A549 (cell line): ENCODE results near the gene KRT7.

Experiments
- CBX8 ChIP-seq: fragments of 200-600 bp; sonication (generic); IDR thresholded peaks from 2 replicates; pipeline ENCODE4 v1.6.1; 2016
- CTCF ChIP-seq: fragments of >200 bp; sonication (Bioruptor Twin); formaldehyde crosslinking; IDR thresholded peaks from 3 replicates; pipeline ENCODE4 v1.5.1; 2016
- EP300 ChIP-seq, 2 experiments: fragments of >200 bp; sonication (Bioruptor Twin); formaldehyde crosslinking; IDR thresholded peaks; 2 replicates in 1 of 2; 3 replicates in 1 of 2; pipeline ENCODE4 v1.6.1; 2016 to 2017
- HDAC2 ChIP-seq: fragments of 200-600 bp; sonication (generic); IDR thresholded peaks from 2 replicates; pipeline ENCODE4 v1.6.1; 2016
- HES2 ChIP-seq: fragments of >200 bp; sonication (Bioruptor Twin); formaldehyde crosslinking; IDR thresholded peaks from 2 replicates; pipeline ENCODE4 v1.6.1; 2016
- MAX ChIP-seq: IDR thresholded peaks from 2 replicates; pipeline ENCODE4 v1.6.1; 2012
- MYC ChIP-seq: IDR thresholded peaks from 2 replicates; pipeline ENCODE4 v1.6.1; 2012; ENCODE audit warnings: mild to moderate bottlenecking, inconsistent platforms, low read length, improper control_type of control experiment, borderline replicate concordance
- POLR2A ChIP-seq: IDR thresholded peaks from 2 replicates; pipeline ENCODE4 v1.6.1; 2012; ENCODE audit warnings: mild to moderate bottlenecking, low read length
- POLR2AphosphoS2 ChIP-seq: conservative IDR thresholded peaks from 2 replicates; pipeline ENCODE4 v1.6.1; 2012; ENCODE audit warnings: low read length, improper control_type of control experiment, inconsistent platforms
- RAD21 ChIP-seq, 2 experiments: fragments of >200 bp in 1 of 2; sonication (Bioruptor Twin) in 1 of 2; formaldehyde crosslinking in 1 of 2; IDR thresholded peaks in 1 of 2; conservative IDR thresholded peaks in 1 of 2; 2 replicates in 1 of 2; 3 replicates in 1 of 2; pipeline ENCODE4 v1.6.1; 2012 to 2018; ENCODE audit warnings: inconsistent platforms in 1 of 2
- RFX5 ChIP-seq: fragments of 450-650 bp; IDR thresholded peaks from 2 replicates; pipeline ENCODE4 v1.7.1; 2014; ENCODE audit warnings: antibody characterized with exemption, mild to moderate bottlenecking, moderate library complexity
- TP53 ChIP-seq: fragments of 250-450 bp; sonication (Bioruptor Pico); IDR thresholded peaks from 2 replicates; pipeline ENCODE4 v1.5.0; 2021; ENCODE audit warnings: mild to moderate bottlenecking, moderate library complexity

- TF ChIP-seq MAX (no peak), POLR2A (no peak; the same call in 1 of the 2 replicates), RFX5 (no peak), RAD21 (conservative IDR thresholded peaks at IDR 0.05 in 1 of 2, IDR thresholded peaks at IDR 0.05 in 1 of 2) (no peak), CTCF (no peak), EP300 (IDR thresholded peaks at IDR 0.05) (no peak), MYC (no peak), CBX8 (no peak), POLR2AphosphoS2 (no peak), TP53 (no peak), HDAC2 (no peak), HES2 (no peak)
These were observed 1.3 kb downstream of the KRT7 start for GRCh38 chr12:52234223-52234810.
